Measurements from ENCODE around the gene CDCP2.

Gene CDCP2

GRCh38 chr1:54091666-54092065 is 61.1 kb downstream of the CDCP2 start:
- DNase-seq (ENCODE audit: low spot score) = no peak

GRCh38 chr1:54088385-54088784 is 64.4 kb downstream of the CDCP2 start:
- DNase-seq (ENCODE audit: low spot score) = no peak

- no peak for DNase-seq (ENCODE audit: low spot score)
These were observed 66.0 kb downstream of the CDCP2 start for GRCh38 chr1:54086754-54087153.

GRCh38 chr1:54084794-54085193 is 68.0 kb downstream of the CDCP2 start:
- DNase-seq (ENCODE audit: low spot score) = no peak
